Activated CD8-positive, alpha-beta memory T cell treated with anti-CD3 and anti-CD28 coated beads for 24 hours (primary cell): ENCODE data around the gene KRTAP5-5.
"Not testable (repeated sequence)": the region's sequence is repeated elsewhere in the genome, so short reads cannot be mapped to it uniquely, and the experiment has no call there.

Experiments
- DNase-seq: peaks from one replicate; pipeline ENCODE4 v3.0.0-alpha.2; 2020

KRTAP5-5 gene

DNA sequence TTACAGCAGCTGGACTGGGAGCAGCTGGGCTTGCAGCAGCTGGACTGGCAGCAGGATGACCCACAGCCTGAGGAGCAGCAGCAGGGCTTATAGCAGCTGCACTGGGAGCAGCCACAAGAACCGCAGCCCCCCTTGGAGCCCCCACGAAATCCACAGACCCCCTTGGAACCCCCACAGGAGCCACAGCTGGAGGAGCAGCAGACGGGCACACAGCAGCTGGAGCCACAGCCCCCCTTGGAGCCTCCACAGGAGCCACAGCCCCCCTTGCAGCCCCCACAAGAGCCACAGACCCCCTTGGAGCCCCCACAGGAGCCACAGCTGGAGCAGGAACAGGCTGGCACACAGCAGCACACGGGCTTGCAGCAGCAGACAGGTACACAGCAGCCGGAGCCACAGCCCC, 21.7 kb upstream of the KRTAP5-5 start:
- DNase-seq: not testable (repeated sequence)

DNA sequence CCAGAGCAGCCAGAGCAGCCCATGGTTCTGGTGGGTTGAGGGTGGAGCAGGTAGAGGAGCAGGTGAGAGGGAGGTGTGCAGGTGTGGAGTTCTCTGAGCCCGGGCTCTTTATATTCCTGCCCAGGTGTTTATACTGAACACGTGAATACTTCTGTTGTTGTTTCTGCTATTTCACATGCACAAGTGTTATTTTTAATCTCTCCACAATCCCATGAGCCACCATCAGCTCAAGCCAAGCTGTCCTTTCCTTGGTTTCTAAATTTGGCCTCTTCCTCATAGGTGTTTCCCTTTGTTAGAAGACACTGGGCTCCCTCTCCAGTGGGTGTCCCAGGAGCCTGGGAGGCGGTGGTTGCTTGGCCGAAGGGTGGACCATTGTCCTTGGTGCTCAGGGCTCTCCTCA, 21.2 kb upstream of the KRTAP5-5 start, which contains the start of gene KRTAP5-3:
KRTAP5-3 (minus strand) TSS at position 101 of the 400 bp plus-strand sequence; CDS start at position 23, 78 bp downstream.
- DNase-seq: no peak

DNA sequence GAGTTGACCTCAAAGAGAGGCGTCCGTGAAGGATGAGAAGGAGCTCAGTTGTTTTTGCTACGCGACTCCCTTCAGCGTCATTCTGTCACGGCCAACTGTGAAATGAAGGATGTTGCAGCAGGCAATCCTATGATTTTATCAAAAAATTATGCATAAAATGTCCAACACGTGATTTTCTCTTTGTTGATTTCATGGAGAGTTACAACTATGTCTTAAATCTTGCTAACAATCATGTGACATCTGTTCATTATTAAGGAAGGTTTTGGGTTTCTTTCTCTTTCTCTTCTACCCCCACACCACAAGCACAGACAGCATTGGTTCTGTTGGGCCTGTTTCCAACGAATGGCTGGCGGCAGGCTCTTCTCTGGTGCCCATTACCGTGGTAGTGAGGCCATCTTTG, 11.3 kb upstream of the KRTAP5-5 start:
- no peak for DNase-seq

DNA sequence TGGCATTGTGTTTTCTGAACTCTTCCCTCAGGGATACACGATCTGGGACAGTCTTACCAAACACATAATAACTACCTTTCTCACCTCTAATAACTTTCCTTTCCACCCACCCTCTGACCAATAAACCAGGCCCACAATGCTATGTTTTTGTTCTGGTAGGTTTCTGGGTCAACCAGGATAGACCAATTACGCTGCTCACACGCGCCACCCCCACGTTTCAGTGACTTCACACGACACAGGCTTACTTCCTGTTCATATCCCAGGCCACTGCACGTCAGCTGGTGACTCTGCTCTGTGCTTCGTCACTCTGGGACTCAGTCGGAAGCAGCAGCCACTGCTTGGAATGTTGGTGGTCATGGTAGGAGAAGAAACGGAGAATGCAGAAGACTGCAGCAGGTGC, 10.1 kb upstream of the KRTAP5-5 start:
- DNase-seq: no peak

DNA sequence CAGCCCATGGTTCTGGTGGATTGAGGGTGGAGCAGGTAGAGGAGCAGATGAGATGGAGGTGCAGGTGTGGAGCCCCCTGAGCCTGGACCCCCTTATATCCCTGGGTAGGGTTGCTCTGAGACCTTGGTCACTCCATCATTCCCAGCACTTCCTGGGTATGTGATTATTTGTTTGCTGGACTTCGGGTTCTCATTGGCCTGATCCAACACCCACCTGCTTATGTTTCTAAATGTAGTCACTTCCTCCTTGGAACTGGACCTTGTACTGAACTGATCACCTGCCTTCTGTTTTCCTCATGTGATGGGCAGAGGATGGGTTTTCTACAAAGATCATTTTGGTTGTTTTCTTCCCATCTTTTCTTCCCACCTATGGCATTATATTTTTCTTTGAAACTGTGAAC, 7.5 kb upstream of the KRTAP5-5 start, which contains the start of gene KRTAP5-4:
KRTAP5-4 (minus strand) TSS at position 53 of the 400 bp plus-strand sequence; CDS start at position 8, 45 bp downstream.
- no peak for DNase-seq

DNA sequence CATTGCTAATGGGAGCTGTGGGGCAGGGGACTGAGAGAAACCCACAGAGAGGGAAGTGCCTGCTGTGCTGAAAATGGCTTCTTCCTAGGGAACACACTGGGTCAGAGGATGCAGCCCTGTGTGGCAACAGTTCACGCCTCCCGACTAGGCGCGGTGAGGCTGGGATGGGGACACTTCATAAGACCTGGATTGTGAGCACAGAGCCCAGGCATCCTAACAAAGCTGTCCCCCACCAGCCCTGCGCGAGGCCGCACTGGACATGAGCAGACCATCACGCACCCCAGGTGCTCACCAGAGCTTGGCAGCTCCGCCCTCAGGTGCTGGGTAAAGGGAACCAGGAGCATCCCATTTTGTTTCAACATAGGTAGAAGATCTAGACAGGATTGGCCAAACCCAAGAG, 5.9 kb upstream of the KRTAP5-5 start:
- DNase-seq: no peak

DNA sequence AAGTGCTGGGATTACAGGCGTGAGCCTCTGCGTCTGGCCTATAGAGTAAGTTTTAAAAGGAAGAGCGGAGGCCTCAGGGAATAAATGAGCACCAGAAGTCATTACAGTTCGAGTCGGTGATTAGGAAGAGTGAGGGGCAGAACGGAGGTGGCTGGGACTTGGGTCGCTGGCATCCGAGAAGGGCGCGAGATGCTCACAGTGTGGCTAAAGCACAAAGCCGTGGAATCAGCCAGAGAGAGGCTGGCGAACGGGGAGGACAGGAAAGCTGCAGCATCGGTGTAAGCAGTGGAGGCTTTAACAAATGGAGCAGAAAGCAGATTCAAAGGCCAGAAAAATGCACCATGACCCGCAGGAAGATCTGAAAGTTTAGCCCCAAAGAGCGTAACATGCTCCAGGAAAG, 5.0 kb upstream of the KRTAP5-5 start:
- DNase-seq: no peak

DNA sequence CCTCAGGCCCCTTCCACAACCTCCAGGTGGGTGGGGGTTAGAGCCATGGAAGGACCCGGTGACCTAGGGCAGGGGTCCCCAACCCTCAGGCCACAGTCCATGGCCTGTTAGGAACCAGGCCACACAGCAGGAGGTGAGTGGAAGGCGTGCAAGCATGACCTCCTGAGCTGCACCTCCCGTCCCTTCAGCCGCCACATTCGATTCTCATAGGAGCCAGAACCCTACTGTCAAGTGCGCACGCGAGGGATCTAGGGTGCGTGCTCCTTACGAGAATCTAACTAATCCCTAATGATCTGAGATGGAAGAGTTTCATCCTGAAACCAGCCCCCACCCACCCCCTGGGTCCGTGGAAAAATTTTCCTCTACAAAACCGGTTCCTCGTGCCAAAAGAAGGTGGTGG, 4.0 kb upstream of the KRTAP5-5 start:
- DNase-seq: no peak

DNA sequence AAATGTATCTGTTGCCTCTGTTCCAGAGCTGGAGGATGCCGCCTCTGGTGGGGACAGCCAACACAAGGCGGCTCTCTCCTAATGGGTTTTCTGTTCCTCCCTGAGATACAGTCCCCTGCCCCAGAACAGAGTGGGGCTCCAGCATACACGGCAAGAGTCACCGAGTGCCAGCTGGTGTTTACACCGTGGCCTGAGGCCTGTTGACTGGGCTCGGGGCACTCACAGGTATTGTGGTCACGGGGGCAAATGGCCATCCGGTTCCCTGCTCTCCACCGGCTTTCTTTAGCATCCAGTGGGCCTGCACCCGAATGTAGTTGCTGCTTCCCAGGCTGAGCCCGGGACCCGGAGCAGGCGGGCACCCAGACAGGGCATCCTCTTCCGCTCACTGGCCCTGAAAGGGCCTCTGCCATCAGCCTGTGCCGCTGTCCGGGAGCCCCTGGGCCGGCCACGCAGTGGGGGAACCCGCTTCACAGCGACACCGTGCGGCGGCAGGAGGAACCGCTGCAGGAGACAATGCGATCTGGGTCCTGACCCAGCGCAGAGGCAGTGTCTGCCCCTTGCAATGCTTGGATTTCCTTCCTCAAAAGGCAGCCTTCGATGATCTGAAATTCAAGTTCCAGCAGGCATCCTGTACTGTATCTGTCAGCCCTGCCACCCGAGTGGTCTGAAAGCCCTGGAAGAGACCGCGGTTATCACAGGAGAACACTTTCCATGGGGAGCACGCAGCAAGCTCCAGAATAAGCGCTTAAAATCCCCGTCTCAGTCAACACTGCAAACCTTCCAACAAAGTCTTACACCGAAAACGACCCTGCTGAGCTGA, 859 bp upstream of the KRTAP5-5 start:
- DNase-seq: peak; percentile 83

DNA sequence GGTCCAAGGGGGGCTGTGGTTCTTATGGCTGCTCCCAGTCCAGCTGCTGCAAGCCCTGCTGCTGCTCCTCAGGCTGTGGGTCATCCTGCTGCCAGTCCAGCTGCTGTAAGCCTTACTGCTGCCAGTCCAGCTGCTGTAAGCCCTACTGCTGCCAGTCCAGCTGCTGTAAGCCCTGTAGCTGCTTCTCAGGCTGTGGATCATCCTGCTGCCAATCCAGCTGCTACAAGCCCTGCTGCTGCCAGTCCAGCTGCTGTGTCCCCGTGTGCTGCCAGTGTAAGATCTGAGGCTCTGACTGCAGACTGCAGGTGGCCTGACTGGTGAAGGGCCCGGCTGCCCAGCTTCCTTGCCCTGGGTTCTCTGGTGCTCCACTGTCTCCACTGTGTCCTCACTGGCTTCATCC, 696 bp downstream of the KRTAP5-5 start:
- no peak for DNase-seq

DNA sequence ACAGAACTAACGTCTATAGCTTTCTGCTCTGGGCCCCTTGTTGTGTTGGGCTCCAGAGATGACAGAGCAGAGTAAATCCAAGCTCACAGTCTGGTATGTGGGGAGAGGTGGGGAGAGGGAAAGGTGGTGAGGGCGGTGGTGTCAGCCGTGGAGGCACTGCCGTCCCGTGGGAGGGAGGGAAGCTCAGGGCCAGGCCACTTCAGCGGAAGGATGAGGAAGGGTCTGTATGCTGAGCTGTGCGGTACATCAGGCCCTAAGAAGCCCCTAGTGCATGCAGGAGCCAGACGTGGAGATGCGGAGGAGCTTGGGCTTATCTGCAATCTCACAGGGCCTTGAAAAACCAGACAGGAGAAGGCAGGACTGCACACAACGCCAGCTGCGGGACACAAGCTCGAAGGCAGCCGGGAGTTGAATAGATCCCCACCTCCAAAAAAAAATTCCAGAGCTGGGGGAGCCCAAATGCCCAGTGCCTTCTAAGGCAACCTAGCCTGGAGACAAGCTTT, 1.5 kb downstream of the KRTAP5-5 start:
- DNase-seq: no peak

DNA sequence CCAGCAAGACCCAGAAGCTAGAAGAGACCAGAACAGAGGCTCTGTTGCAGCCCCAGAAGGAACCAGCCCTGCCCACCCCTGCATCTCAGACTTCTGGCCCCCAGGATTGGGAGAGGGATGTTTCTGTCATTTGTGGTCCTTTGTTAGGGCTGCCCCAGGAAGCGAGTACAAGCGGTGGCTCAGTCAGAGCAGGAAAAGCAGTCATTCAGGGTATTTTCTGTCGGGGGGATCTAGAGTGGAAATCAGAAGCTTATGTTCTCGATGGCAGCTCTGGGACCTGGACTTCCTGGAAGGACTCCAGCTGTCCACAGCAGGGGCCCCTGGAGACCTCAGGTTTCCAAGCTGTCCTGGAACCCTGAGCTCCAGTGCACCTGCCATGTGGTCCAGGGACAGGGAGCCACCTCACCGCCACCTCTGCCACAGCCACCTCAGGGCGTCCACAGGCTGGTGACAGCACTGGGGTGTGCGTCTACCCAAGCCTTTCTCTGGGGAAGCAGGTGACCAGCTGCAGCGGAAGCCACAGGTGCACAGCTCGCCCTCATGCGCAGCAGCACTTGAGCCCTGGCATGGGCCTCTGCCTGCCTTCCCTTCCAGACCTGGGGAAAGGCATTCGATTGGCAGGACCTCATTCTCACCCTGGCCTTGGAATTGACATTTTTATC, 2.6 kb downstream of the KRTAP5-5 start:
- no peak for DNase-seq

DNA sequence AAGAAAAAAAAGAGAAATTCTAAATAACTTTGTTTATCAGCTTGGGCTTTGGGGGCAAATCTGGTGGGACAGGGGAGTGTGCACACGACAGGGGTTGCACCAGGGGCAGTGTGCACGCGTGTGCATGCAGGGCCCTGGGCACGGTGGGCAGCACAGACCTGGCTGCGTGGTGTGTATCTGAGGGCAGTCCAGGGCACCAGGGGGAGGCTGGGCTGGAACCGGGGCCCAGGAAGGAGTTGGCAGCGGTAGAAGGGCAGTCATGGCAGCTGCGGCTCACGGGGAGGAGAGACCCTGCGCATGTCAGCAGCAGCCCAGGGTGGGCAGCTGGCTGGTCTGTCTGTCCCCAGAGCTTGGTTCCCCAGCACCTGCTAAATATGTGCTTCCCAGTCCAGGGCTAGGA, 4.3 kb downstream of the KRTAP5-5 start:
- DNase-seq: no peak

DNA sequence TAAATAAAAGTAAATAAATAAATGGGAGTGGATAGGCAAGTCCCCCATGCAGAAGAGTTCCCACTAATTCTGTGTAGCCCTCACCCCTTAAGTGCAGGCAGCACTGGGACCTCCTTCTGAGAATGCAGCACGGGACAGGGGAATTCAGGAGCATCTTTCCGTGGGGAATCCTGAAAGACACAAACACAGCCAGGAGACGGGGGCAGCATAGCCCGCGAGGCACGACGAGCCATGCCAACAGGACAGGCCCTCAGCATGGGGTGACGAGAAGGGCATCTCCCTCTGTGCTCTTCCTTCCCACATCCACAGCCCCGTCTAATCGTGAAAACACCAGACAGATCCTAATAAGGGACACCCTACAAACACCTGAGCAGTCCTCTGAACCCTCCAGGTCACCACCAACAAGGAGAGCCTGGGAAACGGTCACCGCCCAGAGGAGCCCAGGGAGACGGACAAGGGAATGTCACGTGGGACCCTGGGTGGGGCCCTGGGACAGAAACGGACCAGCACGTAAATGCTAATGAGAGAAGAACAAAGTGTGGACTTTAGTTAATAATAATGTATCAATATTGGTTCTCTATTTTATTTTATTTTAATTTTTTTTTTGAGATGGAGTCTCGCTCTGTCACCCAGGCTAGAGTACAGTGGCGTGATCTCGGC, 6.8 kb downstream of the KRTAP5-5 start:
- DNase-seq: no peak

DNA sequence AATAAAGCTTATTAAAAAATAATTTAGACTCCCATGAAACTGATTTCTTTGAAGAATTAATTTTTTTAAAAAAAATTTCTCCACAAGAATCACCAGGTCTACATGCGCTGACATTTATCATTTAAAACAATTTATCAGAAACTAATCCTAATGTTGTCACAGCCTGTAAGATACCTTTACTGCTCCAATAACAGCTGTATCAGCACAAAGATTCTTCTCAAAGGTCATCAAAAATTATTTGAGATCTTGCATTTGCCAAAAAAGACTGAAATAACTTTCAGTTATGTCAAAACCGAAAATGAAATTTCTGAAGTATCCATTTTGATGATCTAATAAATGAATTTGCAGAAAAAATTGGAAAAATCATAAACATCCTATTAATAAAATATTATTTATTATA, 8.1 kb downstream of the KRTAP5-5 start:
- no peak for DNase-seq

DNA sequence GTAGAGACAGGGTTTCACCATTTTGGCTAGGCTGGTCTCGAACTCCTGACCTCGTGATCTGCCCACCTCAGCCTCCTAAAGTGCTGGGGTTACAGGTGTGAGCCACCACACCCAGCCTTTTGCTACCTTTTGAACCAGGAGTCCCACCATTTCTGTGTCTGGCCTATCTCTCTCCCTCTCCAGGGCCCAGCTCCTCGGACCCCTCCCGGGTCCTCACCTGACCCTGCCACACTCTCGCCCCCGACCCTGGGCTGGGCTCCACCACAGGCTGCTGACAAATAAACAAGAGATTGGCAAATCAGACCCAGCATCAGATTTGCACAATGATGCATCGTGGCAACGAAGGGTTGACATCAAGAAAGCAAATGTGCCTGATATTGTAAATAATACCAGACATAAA, 8.8 kb downstream of the KRTAP5-5 start:
- no peak for DNase-seq

DNA sequence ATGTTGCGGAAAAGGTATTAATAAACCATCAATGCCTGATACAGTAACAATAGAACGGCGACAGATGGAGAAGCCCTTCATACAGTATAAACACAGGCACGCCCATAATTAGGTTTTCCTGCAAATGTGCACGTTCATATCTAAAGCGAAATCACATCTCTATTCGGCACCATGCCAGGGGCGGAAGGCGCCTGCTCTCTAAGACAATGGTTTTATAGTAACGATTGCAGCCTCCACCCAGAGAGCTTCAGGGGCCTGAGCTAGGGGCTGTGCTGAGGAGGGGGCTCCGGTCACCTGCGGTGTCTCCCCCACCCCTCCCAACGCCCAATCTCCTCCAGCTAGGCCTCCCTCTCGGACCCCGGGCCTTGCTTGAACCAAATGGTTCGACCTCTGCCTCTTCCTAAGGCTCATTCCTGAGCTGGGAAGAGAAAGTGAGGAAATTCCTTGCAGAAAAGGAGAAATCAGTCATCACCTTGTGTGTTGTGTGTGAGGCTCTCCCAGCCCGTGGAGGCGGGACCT, 9.6 kb downstream of the KRTAP5-5 start:
- DNase-seq: no peak

DNA sequence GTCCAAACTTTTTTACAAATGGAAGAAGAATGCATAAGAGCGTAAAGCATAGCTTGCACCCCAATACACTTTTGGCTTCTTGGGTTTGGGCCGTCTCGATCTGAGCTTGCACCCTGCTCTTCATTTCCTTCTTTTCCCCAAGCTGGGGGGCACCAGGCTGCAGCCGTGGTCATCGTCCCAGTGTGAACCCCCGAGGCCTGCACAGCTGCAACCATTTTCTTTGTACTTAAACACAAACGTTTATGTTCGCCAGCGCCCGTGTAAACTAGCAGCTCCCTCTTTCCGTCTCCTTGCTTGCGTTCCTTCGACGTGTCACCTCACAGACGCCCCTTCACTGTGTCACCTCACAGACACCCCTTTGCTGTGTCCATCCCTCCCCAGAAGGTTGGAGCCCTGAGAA, 10.1 kb downstream of the KRTAP5-5 start:
- no peak for DNase-seq

DNA sequence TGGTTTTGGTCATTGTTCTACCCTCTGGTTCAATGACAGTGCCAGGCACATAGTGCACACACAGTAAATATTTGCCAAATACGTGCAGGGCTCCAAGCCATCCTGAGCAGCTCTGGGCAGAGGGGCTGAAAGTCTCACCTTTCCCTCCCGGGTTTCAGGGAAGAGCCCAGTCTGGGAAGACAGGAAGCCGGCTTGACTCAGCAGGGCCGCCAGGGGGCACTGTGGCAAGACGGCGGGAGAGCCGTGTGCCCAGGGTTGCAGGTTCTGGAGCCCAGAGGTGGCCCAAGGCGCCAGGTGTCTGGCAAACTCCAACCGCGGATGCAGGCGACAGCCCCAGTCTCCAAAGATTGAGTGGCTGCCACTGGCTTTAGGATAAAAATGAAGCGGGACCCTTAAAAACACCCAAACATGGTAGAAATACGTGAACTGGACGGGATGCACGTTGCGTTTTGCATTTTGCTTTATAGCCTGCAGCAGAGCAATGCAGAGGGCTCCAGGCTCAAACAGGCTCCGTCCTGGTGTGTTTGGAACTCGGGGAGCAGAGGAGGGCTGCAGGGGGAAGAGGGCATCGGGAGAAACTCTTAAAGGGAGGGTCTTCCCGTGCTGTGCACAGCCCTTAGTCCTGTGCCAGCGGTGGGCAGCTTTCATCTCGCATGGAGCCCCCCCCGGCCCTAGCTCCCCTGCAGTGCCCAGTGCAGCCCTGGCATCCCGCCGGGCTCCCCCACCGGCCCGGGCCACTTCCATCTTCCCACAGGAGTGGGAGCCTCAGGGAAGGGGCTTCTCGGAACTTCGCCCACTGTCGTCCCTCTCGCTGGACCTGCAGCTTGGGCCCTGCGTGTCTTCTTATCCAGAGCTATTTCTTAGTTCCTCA, 10.7 kb downstream of the KRTAP5-5 start:
- DNase-seq: peak; percentile 66

DNA sequence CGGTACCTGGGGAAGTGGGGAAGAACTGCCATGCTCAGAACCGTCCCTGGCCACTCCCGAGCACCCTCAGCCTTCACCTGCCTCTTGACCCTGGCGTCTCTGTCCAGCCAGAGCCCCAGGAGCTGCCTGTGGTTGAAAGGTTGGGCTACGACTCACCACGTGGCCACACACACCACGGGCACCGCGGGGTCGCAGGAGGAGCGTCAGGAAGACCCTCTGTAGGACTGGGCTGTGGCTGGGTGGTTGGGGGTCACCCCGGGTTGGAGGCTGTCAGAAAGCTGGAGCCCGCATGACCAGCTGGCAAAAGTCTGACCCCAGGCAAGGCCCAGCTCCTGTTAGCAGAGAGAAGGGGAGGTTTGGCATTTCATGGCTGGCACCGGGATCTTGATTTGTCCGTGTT, 11.5 kb downstream of the KRTAP5-5 start:
- no peak for DNase-seq

DNA sequence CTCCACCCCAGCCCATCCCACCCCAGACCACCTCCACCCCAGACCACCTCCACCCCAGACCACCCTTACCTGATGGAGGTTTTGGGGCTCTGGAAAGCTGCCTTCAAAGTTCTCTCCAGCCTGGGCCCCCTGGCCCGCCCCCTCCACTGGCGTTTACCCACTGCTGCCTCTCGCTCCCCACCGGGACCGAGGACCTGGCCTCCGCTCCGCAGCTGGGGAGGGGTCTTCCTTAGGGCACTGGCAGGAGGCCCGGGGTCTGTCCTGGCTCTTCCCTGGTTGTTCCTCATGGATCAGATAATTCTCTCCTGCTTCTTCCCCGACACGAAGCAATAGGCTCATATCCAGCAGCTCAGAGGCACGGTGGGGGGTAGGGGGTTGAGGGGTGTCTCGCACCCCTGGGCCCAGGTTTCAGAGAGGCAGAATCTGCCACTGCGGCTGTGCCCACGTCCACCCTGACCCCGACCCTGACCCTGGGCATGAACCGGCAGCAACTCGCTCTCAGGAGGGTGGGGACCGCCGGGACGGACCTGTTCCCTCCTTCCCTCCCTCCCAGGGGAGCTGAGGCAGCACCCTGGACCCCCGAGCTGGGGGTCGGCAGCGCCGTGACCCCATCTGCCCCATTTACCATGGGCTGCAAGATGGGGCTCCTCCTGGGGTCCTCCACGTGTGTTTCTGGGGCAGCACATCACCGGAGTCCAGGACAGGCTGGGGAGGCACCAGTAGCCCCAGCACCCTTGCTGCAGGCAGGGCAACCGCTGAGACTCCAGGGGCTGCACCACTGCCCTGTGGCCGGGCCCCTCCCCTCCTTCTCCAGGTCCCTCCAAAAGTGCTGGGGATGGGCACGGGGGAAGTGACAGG, 12.9 kb downstream of the KRTAP5-5 start:
- no peak for DNase-seq
